Measurements from ENCODE around the gene FBXL22.

GRCh38 chr15:63636518-63637061 lies 39.4 kb downstream of the FBXL22 start:
- no peak for TF ChIP-seq EZH2 (IDR thresholded peaks at IDR 0.05; ENCODE audit: borderline replicate concordance, insufficient read depth, low read depth, low read length, poor library complexity, severe bottlenecking)
- TF ChIP-seq CTCF (IDR thresholded peaks at IDR 0.05), result no peak
